Activated effector memory CD4-positive, alpha-beta T cell treated with Interleukin-2 at 50 U/mL for 16 hours (primary cell): ENCODE data around the gene PDE10A.

Experiments
- DNase-seq: peaks from one replicate; pipeline ENCODE4 v3.0.0-alpha.2; 2020

The PDE10A gene

DNA sequence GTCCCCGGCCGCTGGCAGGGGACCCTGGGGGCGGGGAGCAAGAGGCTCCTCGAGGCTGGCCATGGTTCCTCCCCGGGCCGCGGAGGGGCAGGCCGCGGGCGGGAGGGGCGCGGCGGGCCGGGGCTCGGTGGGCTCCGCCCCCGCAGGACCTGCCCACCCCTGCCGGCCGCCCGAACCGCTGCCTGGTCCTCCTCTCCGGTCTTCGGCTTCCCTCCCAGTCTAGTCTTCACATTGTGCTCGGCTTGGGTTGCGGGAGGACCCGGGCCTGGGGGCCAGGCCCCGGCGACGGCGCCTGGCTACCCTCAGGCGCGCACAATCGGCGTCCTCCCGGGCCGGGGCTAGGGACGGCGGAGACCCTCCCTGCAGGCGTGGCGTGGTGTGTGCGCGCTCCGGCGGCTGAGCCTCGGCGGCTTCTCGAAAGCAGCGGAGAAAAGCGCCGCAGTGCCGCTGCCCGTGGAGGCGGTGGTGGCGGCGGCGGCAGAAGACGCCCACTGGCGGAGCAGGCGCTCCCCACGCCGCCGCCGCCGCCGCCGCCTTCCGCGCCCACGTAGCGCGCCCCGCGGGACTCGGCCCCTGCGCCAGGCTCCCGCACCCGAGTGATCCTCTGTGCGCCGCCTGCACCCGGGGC is at the start of gene PDE10A:
Gene PDE10A, minus strand, starts transcription at position 493 of the 628 bp plus-strand sequence. Its CDS starts 430 bp downstream, at position 63.
- no peak for DNase-seq

GRCh38 chr6:165708985-165709576 is 46.0 kb upstream of the PDE10A start:
- no peak for DNase-seq

DNA sequence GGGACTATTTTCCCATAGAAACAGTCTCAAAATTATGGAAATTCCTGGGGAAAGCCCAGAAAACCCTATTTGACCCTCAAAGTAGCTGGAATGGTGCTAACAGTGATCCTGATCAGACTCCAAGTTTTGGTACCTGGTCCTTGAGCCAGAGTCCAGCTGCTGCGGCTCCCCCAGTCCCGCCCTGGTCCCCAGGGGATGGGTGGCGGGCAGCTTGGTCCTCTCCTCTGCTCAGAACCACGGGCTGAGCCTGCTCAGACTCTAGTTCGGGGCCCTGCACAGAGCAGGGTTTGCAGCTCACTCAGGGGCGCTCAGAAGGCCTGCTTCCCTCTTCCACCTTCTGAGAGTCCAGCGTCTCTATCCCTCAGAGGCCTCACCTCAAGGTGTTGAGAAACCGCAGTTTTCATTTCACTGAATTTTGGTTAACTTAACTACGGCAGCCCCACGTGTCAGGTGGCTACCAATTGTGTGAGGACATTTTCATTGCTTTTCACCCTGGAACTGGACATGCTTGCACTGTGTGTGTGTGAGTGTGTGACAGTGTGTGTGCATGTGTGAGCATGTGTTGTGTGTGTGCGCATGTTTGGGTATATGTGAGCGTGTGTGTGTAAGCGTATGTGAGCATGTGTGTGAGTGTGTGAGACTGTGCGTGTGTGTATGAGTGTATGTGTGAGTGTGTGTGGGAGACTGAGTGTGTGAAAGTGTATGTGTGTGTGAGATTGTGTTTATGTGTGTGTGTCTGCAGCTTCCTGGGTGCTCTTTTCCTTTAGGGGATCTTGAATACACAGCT is 44.2 kb upstream of the PDE10A start:
- DNase-seq = no peak

- DNase-seq = no peak
These were observed 42.9 kb upstream of the PDE10A start for GRCh38 chr6:165705941-165706340.

DNA sequence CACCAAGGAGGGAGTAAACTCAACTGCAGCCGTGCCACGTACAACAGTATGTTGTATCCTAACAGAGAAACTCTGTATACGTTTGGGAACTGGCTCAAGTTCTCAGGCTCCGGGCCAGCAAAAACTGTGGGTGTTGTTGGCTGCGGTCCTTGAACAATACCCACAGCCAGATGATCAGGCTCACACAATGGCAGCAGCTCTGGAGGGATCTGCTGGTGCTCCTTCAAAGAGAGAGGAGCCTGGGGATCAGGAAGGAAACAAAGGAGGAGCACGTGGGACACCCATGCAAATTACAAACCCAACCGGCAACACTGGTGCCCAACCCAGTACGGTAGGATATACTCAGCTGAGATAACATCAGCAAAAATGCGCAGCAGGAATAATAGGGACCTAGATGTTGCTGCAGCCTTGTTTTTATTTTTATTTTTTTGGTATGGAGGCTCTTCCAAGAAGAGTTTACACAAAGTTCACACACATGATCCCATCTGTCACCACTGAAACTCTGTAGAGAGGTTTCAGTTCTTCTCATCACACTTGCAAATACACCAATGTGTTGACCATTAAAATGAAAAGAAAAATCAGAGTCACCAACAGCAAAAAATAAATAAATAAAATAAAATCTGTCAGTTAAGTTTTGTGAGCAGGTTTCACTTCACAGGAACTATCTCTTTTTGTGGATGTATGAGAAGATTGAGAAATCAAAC is 41.2 kb upstream of the PDE10A start:
- DNase-seq = no peak

GRCh38 chr6:165702669-165703068 is 39.6 kb upstream of the PDE10A start:
- no peak for DNase-seq

- no peak for DNase-seq
These were observed 38.7 kb upstream of the PDE10A start for GRCh38 chr6:165701564-165702354.

- no peak for DNase-seq
These were observed 38.0 kb upstream of the PDE10A start for GRCh38 chr6:165701005-165701404.

DNA sequence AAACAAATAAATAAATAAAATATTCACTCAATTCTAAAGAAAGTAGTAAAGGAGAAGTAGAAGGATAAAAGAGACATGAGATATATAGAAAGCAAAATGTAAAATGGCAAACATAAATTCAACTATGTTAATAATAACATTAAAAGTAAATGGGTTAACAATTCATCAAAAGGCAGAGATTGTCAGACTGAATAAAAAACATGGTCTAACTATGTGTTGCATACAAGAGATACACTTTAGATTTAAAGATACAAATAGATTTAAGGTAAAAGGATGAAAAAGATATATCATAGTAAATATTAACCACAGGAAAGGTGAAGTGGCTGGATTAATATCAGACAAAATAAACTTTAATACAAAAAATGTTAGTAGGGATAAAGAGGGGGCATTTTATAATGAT is 35.8 kb upstream of the PDE10A start:
- no peak for DNase-seq

GRCh38 chr6:165697171-165697570 is 34.1 kb upstream of the PDE10A start:
- DNase-seq = no peak

DNA sequence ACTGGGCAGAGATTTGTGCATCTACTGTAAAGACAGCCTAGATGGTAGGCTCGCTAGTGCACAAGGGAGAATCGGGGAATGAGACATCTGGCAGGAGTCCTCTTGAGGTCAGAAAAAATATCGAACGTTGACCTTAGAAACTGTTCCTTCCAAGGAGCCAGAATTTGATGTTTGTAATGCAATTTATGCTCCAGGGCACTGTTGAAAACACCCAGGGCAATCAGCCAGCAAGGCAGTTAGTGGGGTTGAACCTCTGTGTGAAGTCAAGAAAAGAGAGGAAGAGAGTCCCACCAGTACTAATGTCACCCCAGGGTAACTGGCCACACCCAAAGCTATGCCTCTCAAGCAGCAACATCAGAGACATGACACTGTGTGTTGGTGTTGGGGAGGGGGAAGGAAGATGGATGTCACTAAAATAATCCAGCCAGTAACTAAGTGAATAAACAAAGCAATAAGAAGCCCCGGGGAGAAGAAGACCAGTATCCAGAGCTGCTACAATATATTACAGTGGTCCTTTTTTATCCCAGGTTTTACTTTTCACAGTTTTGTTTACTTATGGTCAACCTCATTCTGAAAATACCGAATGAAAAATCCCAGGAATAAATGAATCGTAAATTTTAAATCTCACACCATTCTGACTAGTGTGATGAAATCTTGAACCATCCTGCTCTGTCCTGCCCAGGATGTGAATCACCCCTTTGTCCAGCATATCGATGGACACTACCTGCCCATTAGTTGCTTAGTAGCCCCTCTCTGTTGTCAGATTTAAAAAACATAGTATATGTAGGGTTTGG is 32.9 kb upstream of the PDE10A start:
- DNase-seq = no peak

- DNase-seq = no peak
These were observed 31.3 kb upstream of the PDE10A start for GRCh38 chr6:165694296-165694695.

DNA sequence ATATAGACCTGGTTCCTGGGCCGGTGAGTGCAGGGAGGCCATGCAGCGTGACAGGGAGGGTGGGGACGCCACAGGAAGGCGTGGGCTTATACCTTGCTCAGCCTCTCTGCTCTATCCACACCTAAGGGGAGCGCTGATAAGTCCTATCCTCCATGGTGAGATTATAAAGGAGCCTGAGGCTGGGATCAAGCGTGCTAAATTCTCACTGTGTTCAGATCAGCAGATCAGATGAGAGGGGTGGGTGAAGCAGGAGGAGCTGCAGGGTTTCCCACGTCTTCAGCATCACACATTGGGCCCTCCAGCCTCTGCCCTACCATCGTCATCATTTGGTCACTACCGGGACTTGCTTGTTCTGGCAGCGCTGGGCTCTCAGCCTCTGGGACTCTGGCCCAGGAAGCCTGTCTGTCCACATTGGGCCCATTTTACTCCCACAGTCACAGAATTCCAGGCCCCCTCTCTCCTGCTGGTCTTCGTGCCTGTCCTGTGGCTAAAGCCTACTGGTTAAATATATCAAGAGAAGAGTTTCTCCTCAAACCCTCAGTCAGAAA is 29.1 kb upstream of the PDE10A start:
- DNase-seq = no peak

DNA sequence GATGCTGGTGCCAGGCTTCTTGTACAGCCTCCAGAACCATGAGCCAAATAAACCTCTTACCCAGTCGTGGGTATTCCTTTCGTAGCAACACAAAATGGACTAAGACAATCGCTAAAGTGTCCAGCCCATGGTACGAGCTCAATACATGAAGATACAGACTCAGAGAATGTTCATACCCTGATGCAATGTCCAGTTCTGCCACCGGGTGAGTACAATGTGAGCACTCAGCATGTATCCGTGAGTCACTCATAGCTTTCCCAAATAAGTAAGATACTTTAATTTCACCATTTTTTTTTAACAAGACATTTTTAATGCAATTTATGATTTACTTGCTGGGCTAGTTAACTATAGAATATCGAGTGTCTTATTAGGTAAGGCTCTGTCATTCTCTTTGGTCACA is 26.7 kb upstream of the PDE10A start:
- no peak for DNase-seq

GRCh38 chr6:165686596-165687365 is 23.7 kb upstream of the PDE10A start:
- no peak for DNase-seq

DNA sequence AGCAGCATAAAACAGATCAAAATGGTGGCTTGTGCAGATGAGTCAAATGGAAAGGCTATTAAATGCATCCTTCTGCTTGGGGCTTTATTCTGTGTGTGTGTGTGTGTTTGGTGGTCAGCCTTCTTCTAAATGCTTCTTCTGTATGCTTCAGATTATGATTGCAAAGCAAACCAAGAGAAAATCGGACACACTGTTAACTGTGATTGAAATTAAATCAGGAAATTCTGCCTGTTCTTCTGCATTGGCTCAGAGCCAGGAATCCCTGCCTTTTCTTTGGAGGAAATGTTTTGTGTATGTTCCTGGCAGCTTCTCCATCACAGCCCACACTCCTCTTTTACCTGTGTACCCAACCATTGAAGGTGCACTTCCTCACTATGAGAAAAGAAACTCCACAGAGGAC is 22.3 kb upstream of the PDE10A start:
- no peak for DNase-seq

DNA sequence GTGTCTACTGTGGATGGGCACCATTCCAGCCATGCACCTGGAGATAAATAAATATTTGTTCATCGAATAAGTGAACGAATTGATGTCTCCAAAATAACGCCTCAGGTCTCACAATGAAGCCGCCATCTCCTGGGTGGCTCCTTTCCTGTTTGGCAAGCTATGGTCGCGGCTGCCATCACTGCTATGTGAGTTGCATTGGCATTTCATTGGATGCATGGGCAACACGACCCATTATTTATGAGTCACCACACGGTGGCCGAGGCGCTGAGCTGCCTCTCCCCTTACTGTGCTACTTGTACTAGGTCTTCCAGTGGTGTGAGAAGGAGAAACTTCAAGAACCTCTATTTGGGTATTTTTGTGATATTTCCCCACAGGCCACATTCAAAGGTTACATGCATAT is 21.3 kb upstream of the PDE10A start:
- no peak for DNase-seq

DNA sequence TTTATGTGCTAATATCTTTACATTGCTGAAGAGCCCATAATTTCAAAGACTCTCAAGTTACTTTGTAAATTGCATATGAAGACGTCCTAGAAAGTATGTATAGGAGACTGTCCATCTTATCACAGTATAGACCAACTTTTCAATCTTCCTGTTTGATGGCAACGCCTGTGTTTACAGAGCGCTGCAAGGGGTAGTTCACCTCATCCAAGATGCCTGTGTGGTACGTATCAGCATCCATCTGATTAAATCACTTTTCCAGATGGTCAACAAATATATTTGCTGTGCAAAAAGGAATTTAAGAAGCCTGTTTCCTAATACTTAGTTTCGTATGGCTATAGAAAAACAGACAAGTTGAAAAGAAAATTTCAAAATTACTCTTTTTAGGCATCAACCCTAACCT is 17.9 kb upstream of the PDE10A start:
- DNase-seq = no peak

GRCh38 chr6:165679326-165679725 is 16.3 kb upstream of the PDE10A start:
- no peak for DNase-seq

DNA sequence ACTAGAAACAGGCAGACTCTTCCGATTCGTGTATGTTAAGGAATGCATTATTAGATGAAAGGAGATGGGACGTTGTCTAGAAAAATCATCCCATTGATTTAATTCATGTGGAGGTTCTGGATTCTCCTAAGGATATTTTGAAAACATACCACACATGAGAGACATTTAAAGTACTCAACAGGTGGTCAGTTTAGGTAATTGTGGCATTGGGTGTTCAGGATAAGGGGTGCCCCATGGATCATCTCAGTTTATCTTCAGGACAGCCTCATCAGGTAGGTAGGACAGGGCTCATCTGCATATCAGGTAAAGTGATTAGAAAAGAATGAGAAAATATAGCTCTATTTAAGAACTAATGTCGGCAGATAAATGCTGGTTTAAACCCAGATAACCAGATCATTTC is 15.9 kb upstream of the PDE10A start:
- DNase-seq = no peak

- no peak for DNase-seq
These were observed 15.4 kb upstream of the PDE10A start for GRCh38 chr6:165678429-165678828.
